ENCODE data around the gene AGBL4. TPM values are rescaled to one million over a fixed set of nuclear protein-coding genes. Genes with fewer than 3 reads are reported as not detected.

Gene AGBL4
- total RNA-seq, 2 experiments from 2014 or later: not detected

DNA sequence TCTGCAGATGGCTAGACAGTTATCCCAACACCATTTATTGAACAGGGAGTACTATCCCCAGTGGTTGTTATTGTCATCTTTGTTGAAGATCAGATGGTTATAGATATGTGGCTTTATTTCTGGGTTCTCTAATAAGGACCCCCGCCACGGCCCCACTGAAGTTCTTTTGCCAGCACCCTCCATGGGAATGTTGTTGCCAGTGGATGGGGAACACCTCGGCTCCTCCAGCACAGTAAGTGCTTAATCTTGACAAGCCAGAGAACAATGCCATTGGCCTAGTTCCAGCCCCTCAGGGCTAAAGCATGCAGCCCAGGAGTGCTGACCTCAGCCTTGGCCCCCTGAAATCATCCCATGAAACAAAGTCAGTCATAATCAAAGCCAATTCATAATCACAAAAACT is 337.6 kb downstream of the AGBL4 start:
- intact Hi-C loops (cut with DNase I, micrococcal nuclease): no loop called here
- H3K9me3 Mint-ChIP-seq (ENCODE audit: low read depth): peaks cover 8% of the 10 kb centered on the region
- H3K4me1 Mint-ChIP-seq: no peaks in the 10 kb centered on the region
- DNase-seq (no peak), ATAC-seq (no peak)
- H3K4me3 Mint-ChIP-seq: no peak overlapping the region
- POLR2A ChIA-PET: no interaction called here
- no peaks in the 10 kb centered on the region for H3K27me3 Mint-ChIP-seq
- H3K27ac Mint-ChIP-seq: no peak overlapping the region
- CTCF ChIA-PET: no interaction called here
- H3K36me3 Mint-ChIP-seq (ENCODE audit: low read depth): no peaks in the 10 kb centered on the region

DNA sequence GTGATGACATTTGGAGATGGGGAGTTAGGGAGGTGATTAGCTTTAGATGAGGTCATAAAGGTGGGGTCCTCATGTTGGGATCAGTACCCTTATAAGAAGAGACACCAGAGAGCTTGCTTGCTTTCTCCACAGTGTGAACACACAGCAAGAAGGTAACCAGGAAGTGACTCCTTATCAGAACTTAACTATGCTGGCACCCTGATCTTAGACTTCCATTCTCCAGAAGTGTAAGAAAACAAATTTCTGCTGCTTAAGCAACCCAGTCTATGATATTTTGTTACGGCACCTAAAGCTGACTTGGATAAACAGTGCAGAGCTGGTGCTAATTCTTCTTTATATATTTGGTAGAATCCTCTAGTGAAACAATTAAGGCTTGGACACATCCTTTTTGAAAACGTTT is 346.0 kb downstream of the AGBL4 start:
- Mint-ChIP-seq H3K4me3 (no peak overlapping the region), H3K36me3 (ENCODE audit: low read depth) (no peaks in the 10 kb centered on the region), H3K9me3 (ENCODE audit: low read depth) (peaks cover 4% of the 10 kb centered on the region), H3K27me3 (no peaks in the 10 kb centered on the region), H3K27ac (no peak overlapping the region), H3K4me1 (no peaks in the 10 kb centered on the region)
- ATAC-seq: no peak
- POLR2A ChIA-PET: no interaction called here
- intact Hi-C loops (cut with DNase I, micrococcal nuclease): no loop called here
- DNase-seq: no peak
- CTCF ChIA-PET: interaction anchor here (1.2 kb wide), 1 partner anchor 35 kb away, joined by 3 read pairs; no protein-coding TSS in a partner anchor

- Mint-ChIP-seq H3K9me3 (ENCODE audit: low read depth) (peaks cover 14% of the 10 kb centered on the region), H3K4me1 (no peaks in the 10 kb centered on the region), H3K27ac (no peak overlapping the region), H3K4me3 (no peak overlapping the region), H3K27me3 (no peaks in the 10 kb centered on the region), H3K36me3 (ENCODE audit: low read depth) (no peaks in the 10 kb centered on the region)
- POLR2A ChIA-PET: no interaction called here
- intact Hi-C loops (cut with DNase I, micrococcal nuclease): no loop called here
- ATAC-seq: no peak
- DNase-seq: no peak
- CTCF ChIA-PET: interaction anchor here (0.6 kb wide), 1 partner anchor 612 kb away, joined by 3 read pairs; no protein-coding TSS in a partner anchor
These were observed 372.6 kb downstream of the AGBL4 start for GRCh38 chr1:49651136-49651535.

DNA sequence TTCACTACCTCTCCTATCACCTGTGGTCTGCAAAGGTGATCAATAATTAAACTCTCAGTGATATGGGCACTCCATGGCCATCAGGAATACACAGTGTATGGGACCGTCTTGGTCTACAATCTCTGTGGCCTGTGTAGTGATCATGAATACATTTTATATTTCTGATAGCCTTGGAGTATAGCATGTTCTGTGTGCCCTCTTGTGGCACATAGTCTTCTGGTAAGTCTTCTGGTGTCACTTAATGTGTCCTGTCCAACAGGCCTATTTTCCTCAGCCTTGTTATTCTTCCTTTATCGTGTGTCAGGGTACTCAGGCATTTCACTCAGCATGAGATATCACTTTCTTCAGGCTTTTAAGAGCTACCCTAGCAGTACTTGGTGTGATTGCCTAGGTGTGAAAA is 393.6 kb downstream of the AGBL4 start:
- ATAC-seq (no peak), DNase-seq (no peak)
- Mint-ChIP-seq H3K4me3 (no peak overlapping the region), H3K4me1 (no peaks in the 10 kb centered on the region), H3K27me3 (peaks cover 2% of the 10 kb centered on the region), H3K36me3 (ENCODE audit: low read depth) (no peaks in the 10 kb centered on the region), H3K27ac (no peak overlapping the region), H3K9me3 (ENCODE audit: low read depth) (peaks cover 9% of the 10 kb centered on the region)
- intact Hi-C loops (cut with DNase I, micrococcal nuclease): no loop called here
- ChIA-PET CTCF (no interaction called here), POLR2A (no interaction called here)

DNA sequence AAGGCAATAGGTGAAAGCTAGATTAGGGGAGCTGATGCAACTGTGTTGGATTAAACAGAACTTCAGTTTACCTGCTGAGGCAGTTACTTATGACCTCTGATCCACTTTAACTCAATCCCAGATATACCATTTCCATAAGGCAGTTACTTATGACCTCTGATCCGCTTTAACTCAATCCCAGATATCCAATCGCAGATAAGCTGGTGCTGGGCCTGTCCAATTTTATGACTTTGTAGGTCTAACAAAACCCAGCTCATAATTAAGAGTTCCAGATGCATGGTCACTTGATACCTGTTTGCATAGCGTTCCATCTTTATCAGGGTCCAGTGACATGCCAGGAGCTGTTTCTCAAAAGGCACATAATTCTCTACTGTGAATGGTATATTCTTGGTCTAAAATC is 396.0 kb downstream of the AGBL4 start:
- H3K4me1 Mint-ChIP-seq: no peaks in the 10 kb centered on the region
- H3K9me3 Mint-ChIP-seq (ENCODE audit: low read depth): peaks cover 9% of the 10 kb centered on the region
- DNase-seq (no peak), ATAC-seq (no peak)
- POLR2A ChIA-PET: no interaction called here
- CTCF ChIA-PET: no interaction called here
- H3K36me3 Mint-ChIP-seq (ENCODE audit: low read depth): no peaks in the 10 kb centered on the region
- intact Hi-C loops (cut with DNase I, micrococcal nuclease): no loop called here
- H3K4me3 Mint-ChIP-seq: no peak overlapping the region
- H3K27ac Mint-ChIP-seq: no peak overlapping the region
- peaks cover 2% of the 10 kb centered on the region for H3K27me3 Mint-ChIP-seq

- Mint-ChIP-seq H3K4me1 (no peaks in the 10 kb centered on the region), H3K36me3 (ENCODE audit: low read depth) (no peaks in the 10 kb centered on the region), H3K9me3 (ENCODE audit: low read depth) (peaks cover 6% of the 10 kb centered on the region), H3K27ac (no peak overlapping the region), H3K4me3 (no peak overlapping the region), H3K27me3 (no peaks in the 10 kb centered on the region)
- ATAC-seq (no peak), DNase-seq (no peak)
- intact Hi-C loops (cut with DNase I, micrococcal nuclease): no loop called here
- POLR2A ChIA-PET: no interaction called here
- CTCF ChIA-PET: no interaction called here
These were observed 397.3 kb downstream of the AGBL4 start for GRCh38 chr1:49626472-49626871.

DNA sequence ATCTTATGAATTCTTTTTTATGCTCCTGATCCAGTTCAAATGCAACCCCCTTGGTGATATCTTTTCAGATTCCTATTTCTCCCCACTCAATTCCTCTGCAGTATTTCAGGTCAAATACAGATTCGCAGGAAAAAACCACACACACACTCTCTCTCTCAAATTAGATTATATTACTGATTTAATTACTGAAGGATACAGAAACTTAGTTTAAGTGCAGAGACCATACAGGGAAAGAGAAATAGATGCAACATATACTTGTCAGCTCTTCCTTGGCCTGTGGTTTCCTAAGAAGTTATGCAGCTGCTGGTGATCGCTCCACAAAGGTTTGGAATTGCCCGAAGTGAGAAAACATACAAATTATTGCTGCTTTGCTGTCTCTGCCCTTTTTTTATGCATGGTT is 400.9 kb downstream of the AGBL4 start:
- intact Hi-C loops (cut with DNase I, micrococcal nuclease): no loop called here
- H3K9me3 Mint-ChIP-seq (ENCODE audit: low read depth): peaks cover 3% of the 10 kb centered on the region
- CTCF ChIA-PET: no interaction called here
- no peak overlapping the region for H3K4me3 Mint-ChIP-seq
- ATAC-seq: no peak
- H3K4me1 Mint-ChIP-seq: no peaks in the 10 kb centered on the region
- POLR2A ChIA-PET: no interaction called here
- no peak for DNase-seq
- H3K36me3 Mint-ChIP-seq (ENCODE audit: low read depth): peaks cover 2% of the 10 kb centered on the region
- H3K27ac Mint-ChIP-seq: no peak overlapping the region
- no peaks in the 10 kb centered on the region for H3K27me3 Mint-ChIP-seq

DNA sequence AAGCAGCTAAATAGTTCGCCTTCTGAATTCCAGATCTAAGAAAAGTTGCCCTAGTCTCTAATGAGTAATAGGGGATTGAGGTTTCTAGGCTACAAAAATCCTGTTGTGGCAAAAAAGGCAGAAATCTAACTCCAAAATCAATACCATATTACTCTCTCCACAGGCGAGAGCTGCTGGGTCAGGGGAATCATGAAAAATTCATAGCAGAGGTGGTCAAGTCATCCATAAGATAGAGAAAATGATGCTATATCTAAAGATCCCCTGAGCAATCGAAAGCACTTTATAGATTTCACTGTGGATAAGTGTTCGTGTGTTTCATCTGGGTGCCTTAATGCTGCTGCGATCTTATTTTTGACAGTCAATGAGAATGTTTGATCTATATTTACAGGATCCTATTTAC is 417.7 kb downstream of the AGBL4 start:
- CTCF ChIA-PET: no interaction called here
- intact Hi-C loops (cut with DNase I, micrococcal nuclease): no loop called here

GRCh38 chr1:49597436-49597835 is 426.3 kb downstream of the AGBL4 start:
- DNase-seq: no peak
- H3K36me3 Mint-ChIP-seq (ENCODE audit: low read depth): no peaks in the 10 kb centered on the region
- H3K27ac Mint-ChIP-seq: no peak overlapping the region
- H3K27me3 Mint-ChIP-seq: no peaks in the 10 kb centered on the region
- intact Hi-C loops (cut with DNase I, micrococcal nuclease): no loop called here
- no peak for ATAC-seq
- POLR2A ChIA-PET: no interaction called here
- no peaks in the 10 kb centered on the region for H3K4me1 Mint-ChIP-seq
- CTCF ChIA-PET: no interaction called here
- H3K9me3 Mint-ChIP-seq (ENCODE audit: low read depth): peaks cover 13% of the 10 kb centered on the region
- H3K4me3 Mint-ChIP-seq: no peak overlapping the region

More for the DNA sequence above, 417.7 kb downstream of the AGBL4 start:
- ATAC-seq (no peak), DNase-seq (no peak)
- no peak overlapping the region for H3K27ac Mint-ChIP-seq
- POLR2A ChIA-PET: no interaction called here
- no peak overlapping the region for H3K4me3 Mint-ChIP-seq
- no peaks in the 10 kb centered on the region for H3K4me1 Mint-ChIP-seq
- H3K27me3 Mint-ChIP-seq: no peaks in the 10 kb centered on the region
- H3K36me3 Mint-ChIP-seq (ENCODE audit: low read depth): no peaks in the 10 kb centered on the region
- peaks cover 6% of the 10 kb centered on the region for H3K9me3 Mint-ChIP-seq (ENCODE audit: low read depth)

DNA sequence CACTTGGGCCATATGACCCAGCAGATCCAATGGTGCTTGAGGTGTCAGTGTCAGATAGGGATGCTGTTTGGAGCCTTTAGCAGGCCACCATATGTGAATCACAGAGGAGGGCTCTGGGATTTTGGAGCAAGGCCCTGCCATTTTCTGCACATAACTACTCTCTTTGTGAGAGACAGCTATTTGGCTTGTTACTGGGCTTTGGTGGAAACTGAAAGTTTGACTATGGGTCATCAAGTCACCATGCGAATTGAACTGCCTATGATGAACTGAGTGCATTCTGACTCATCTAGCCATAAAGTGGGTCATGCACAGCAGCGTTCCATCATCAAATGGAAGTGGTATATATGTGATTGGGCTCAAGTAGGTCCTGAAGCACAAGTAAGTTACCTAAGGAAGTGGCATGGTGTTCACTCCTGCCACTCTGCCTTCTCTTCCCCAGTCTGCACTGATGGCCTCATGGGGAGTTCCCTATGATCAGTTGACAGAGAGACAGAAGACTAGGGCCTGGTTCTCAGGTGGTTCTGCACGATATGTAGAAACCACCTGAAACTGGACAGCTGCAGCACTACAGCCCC is 447.3 kb downstream of the AGBL4 start:
- no peak for DNase-seq
- no peak overlapping the region for H3K27ac Mint-ChIP-seq
- intact Hi-C loops (cut with DNase I, micrococcal nuclease): no loop called here
- no peaks in the 10 kb centered on the region for H3K27me3 Mint-ChIP-seq
- POLR2A ChIA-PET: no interaction called here
- no peaks in the 10 kb centered on the region for H3K4me1 Mint-ChIP-seq
- CTCF ChIA-PET: no interaction called here
- no peak overlapping the region for H3K4me3 Mint-ChIP-seq
- H3K36me3 Mint-ChIP-seq (ENCODE audit: low read depth): no peaks in the 10 kb centered on the region
- H3K9me3 Mint-ChIP-seq (ENCODE audit: low read depth): peaks cover 15% of the 10 kb centered on the region
- ATAC-seq: no peak

DNA sequence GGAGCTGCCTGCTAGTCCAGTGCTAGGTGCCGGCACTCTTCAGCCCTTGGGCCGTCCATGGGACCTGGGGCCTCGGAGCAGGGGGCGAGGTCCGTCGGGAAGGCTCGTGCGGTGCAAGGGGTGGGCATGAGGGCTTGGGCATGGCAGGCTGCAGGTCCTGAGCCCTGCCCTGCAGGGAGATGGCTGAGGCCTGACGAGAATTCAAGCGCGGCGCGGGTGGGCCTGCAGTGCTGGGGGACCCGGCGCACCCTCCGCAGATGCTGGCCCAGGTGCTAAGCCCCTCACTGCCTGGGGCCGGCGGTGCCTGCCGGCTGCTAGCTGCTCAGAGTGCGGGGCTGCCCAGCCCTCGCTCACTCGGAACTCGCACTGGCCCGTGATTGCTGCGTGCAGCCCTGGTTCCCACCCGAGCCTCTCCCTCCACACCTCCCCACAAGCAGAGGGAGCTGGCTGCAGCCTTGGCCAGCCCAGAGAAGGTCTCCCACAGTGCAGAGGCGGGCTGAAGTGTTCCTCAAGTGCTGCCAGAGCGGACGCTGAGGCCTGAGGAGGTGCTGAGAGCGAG is 467.0 kb downstream of the AGBL4 start:
- POLR2A ChIA-PET: no interaction called here
- no peak for DNase-seq
- intact Hi-C loops (cut with DNase I, micrococcal nuclease): no loop called here
- no peaks in the 10 kb centered on the region for H3K27me3 Mint-ChIP-seq
- no peak for ATAC-seq
- peaks cover 14% of the 10 kb centered on the region for H3K9me3 Mint-ChIP-seq (ENCODE audit: low read depth)
- CTCF ChIA-PET: no interaction called here
- H3K27ac Mint-ChIP-seq: no peak overlapping the region
- no peaks in the 10 kb centered on the region for H3K4me1 Mint-ChIP-seq
- H3K4me3 Mint-ChIP-seq: no peak overlapping the region
- no peaks in the 10 kb centered on the region for H3K36me3 Mint-ChIP-seq (ENCODE audit: low read depth)

GRCh38 chr1:49552101-49552500 is 471.7 kb downstream of the AGBL4 start:
- Mint-ChIP-seq H3K36me3 (ENCODE audit: low read depth) (no peaks in the 10 kb centered on the region), H3K27ac (no peak overlapping the region), H3K9me3 (ENCODE audit: low read depth) (peaks cover 19% of the 10 kb centered on the region), H3K4me3 (no peak overlapping the region), H3K27me3 (no peaks in the 10 kb centered on the region), H3K4me1 (no peaks in the 10 kb centered on the region)
- ChIA-PET CTCF (no interaction called here), POLR2A (no interaction called here)
- no peak for DNase-seq
- ATAC-seq: no peak
- intact Hi-C loops (cut with DNase I, micrococcal nuclease): no loop called here

- DNase-seq (no peak), ATAC-seq (no peak)
- H3K36me3 Mint-ChIP-seq (ENCODE audit: low read depth): no peaks in the 10 kb centered on the region
- H3K9me3 Mint-ChIP-seq (ENCODE audit: low read depth): peaks cover 25% of the 10 kb centered on the region
- intact Hi-C loops (cut with DNase I, micrococcal nuclease): no loop called here
- CTCF ChIA-PET: interaction anchor here (1.0 kb wide), 1 partner anchor 1385 kb away, joined by 3 read pairs; no protein-coding TSS in a partner anchor
- no peak overlapping the region for H3K27ac Mint-ChIP-seq
- H3K4me1 Mint-ChIP-seq: no peaks in the 10 kb centered on the region
- POLR2A ChIA-PET: no interaction called here
- H3K27me3 Mint-ChIP-seq: no peaks in the 10 kb centered on the region
- H3K4me3 Mint-ChIP-seq: no peak overlapping the region
These were observed 479.1 kb downstream of the AGBL4 start for GRCh38 chr1:49544615-49545014.

All from activated CD4-positive, alpha-beta T cell treated with anti-CD3 and anti-CD28 coated beads for 36 hours (primary cell).